ENCODE results near the gene COA6. TPM values are rescaled to one million over a fixed set of nuclear protein-coding genes. Genes with fewer than 3 reads are reported as not detected.

COA6 gene
- total and polyA plus RNA-seq, 2 of the 13 experiments (the other 11 are each of a cell fraction or from before 2014, with no cell fraction given), result 32.4 to 104 TPM

DNA sequence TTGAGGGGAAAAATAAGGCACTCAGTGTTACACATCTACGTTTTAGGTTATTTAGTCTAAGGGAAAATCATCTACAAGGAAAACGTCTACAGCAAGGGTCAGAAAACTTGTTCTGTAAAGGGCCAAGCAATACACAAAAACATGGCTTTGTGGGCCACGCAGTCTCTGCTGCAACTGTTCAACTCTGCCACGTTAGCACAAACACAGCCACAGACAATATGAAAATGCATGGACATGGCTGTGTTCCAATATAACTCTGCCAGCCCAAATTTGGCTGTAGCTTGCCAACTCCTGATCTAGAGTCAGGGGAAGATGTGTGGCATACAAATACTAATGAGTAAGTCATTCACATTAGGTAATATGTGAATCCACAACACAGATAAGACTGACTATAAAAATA is 40.7 kb downstream of the COA6 start (continued):
- TF ChIP-seq ASH2L (IDR thresholded peaks at IDR 0.05; ENCODE audit: insufficient read length, low read depth, low read length) (no peak), TOPORS (CRISPR knock-in tag; IDR thresholded peaks at IDR 0.05) (no peak), PAWR (CRISPR knock-in tag; IDR thresholded peaks at IDR 0.05; ENCODE audit: borderline replicate concordance) (no peak), ZNF782 (CRISPR knock-in tag; IDR thresholded peaks at IDR 0.05; ENCODE audit: borderline replicate concordance) (no peak), KDM5A (IDR thresholded peaks at IDR 0.05; ENCODE audit: borderline replicate concordance, low read length) (no peak)
- TF ChIP-seq, protein P1, sequence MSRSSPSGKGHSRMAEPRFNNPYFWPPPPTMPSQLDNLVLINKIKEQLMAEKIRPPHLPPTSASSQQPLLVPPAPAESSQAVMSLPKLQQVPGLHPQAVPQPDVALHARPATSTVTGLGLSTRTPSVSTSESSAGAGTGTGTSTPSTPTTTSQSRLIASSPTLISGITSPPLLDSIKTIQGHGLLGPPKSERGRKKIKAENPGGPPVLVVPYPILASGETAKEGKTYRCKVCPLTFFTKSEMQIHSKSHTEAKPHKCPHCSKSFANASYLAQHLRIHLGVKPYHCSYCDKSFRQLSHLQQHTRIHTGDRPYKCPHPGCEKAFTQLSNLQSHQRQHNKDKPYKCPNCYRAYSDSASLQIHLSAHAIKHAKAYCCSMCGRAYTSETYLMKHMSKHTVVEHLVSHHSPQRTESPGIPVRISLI (CRISPR knock-in tag; IDR thresholded peaks at IDR 0.05; ENCODE audit: borderline replicate concordance), result no peak

DNA sequence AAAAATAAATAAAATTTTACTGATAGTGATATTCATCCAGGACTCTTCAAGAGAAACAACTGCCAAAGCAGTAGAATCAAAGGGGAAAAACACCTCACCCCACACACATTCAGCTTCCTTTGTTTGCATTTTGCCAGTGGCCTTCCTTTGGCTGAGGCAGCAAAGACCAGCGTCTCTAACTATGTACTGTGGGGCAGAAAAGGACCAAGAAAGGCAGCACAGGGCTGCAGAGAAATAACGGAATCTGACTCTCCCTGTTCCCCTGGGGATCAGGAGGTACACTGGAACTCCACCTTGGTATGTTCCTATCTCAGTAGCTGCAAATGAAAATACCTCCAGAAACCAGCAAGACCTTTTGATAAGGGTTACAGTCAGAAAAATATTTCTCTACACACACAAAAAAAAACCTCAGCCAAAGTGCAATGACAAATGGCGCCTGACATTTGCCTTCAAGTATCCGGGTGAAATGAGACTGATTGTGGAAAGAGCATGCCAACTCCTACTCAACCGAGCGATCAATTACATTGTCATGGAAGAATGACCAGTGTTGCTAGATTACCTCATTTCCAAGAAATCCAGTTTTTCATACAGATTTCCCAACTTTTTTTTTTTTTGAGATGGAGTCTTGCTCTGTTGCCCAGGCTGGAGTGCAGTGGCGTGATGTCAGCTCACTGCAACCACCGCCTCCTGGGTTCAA is 54.8 kb downstream of the COA6 start:
- no peak overlapping the region for H3K4me2 ChIP-seq (ENCODE audit: low read depth, low read length)
- DNase-seq (ENCODE audit: low spot score), result no peak
- intact Hi-C loops (cut with micrococcal nuclease; ENCODE audit: unreplicated experiment) (no loop called here), in situ Hi-C loops (cut with HindIII; ENCODE audit: extremely low pct_ligation_motif_present, low pct_unique_long_range_greater_than_20kb) (no loop called here)
- ChIA-PET CTCF (ENCODE audit: low intra/inter-chr PET ratio, low total read pairs) (no interaction called here), POLR2A (no interaction called here)
- peaks cover 11 to 69% of the 10 kb centered on the region in 2 experiments for H3K36me3 ChIP-seq (replicated peaks in 1 of 2; ENCODE audit: control insufficient read depth in 1 of 2, insufficient read depth in 2 of 2, low read length in 2 of 2)
- FAIRE-seq, result no peak
- H3K27me3 ChIP-seq (ENCODE audit: control insufficient read depth in 1 of 2, insufficient read depth in 2 of 2, low read length in 2 of 2), result no peaks in the 10 kb centered on the region
- no peak for TF ChIP-seq ISL2 (CRISPR knock-in tag; IDR thresholded peaks at IDR 0.05)
- TF ChIP-seq ZNF235 (CRISPR knock-in tag; IDR thresholded peaks at IDR 0.05; ENCODE audit: borderline replicate concordance), result no peak
- TF ChIP-seq, protein P2, sequence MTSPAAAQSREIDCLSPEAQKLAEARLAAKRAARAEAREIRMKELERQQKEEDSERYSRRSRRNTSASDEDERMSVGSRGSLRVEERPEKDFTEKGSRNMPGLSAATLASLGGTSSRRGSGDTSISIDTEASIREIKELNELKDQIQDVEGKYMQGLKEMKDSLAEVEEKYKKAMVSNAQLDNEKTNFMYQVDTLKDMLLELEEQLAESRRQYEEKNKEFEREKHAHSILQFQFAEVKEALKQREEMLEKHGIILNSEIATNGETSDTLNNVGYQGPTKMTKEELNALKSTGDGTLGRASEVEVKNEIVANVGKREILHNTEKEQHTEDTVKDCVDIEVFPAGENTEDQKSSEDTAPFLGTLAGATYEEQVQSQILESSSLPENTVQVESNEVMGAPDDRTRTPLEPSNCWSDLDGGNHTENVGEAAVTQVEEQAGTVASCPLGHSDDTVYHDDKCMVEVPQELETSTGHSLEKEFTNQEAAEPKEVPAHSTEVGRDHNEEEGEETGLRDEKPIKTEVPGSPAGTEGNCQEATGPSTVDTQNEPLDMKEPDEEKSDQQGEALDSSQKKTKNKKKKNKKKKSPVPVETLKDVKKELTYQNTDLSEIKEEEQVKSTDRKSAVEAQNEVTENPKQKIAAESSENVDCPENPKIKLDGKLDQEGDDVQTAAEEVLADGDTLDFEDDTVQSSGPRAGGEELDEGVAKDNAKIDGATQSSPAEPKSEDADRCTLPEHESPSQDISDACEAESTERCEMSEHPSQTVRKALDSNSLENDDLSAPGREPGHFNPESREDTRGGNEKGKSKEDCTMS (CRISPR knock-in tag; conservative IDR thresholded peaks at IDR 0.05), result no peak
- no peak for TF ChIP-seq SOX13 (IDR thresholded peaks at IDR 0.05)
- no peak for TF ChIP-seq SOX13 (CRISPR knock-in tag; conservative IDR thresholded peaks at IDR 0.05 in 1 of 2, IDR thresholded peaks at IDR 0.05 in 1 of 2)
- no peak for TF ChIP-seq HDAC2 (CRISPR knock-in tag; IDR thresholded peaks at IDR 0.05)
- no peak for TF ChIP-seq KDM6A (CRISPR knock-in tag; IDR thresholded peaks at IDR 0.05; ENCODE audit: low read depth)
- no peak for TF ChIP-seq BRCA1 (CRISPR knock-in tag; IDR thresholded peaks at IDR 0.05)
- no peak for TF ChIP-seq ZNF562 (CRISPR knock-in tag; IDR thresholded peaks at IDR 0.05; ENCODE audit: borderline replicate concordance)
- no peaks in the 10 kb centered on the region for H3K79me2 ChIP-seq (ENCODE audit: insufficient read depth, low read length)
- no peak overlapping the region for H3K27ac ChIP-seq (ENCODE audit: extremely low read length, insufficient read depth, low read length)
- H3K9me3 ChIP-seq (ENCODE audit: low read length), result no peaks in the 10 kb centered on the region
- H4K20me1 ChIP-seq (ENCODE audit: insufficient read depth, low read length), result no peaks in the 10 kb centered on the region
- WGBS (ENCODE audit: low lambda C conversion rate), result 93% methylated on average over 8 of the region's 8 CpGs
- no peaks in the 10 kb centered on the region for H3K4me1 ChIP-seq (ENCODE audit: insufficient read depth, low read length)
- no peak overlapping the region for H2AFZ ChIP-seq (ENCODE audit: low read length)
- ATAC-seq, result no peak
- no peak overlapping the region for H3K9ac ChIP-seq (ENCODE audit: insufficient read depth, low read depth, low read length)
- H3K4me3 ChIP-seq (replicated peaks in 1 of 3; ENCODE audit: insufficient read depth in 1 of 3, low read depth in 2 of 3, low read length in 3 of 3), result no peak overlapping the region
- no TSS peak for BruUV-seq (replicated peaks)

Data from HepG2 (cell line).